Measurements from ENCODE around the gene CLCN4.

CLCN4 gene

GRCh38 chrX:10117301-10117700 lies 39.5 kb upstream of the CLCN4 start:
- no peak overlapping the region for H3K4me3 ChIP-seq (ENCODE audit: low read length, poor library complexity, severe bottlenecking)
- no peaks in the 10 kb centered on the region for H3K4me1 ChIP-seq (ENCODE audit: insufficient read depth, low read length, poor library complexity, severe bottlenecking)
- peaks cover 7% of the 10 kb centered on the region; the same call in 1 of the 2 replicates for H3K36me3 ChIP-seq (ENCODE audit: insufficient read depth, low read length)
- no peaks in the 10 kb centered on the region for H3K79me2 ChIP-seq (ENCODE audit: insufficient read depth, low read length)
- H4K20me1 ChIP-seq (ENCODE audit: insufficient read depth, low read length, poor library complexity, severe bottlenecking): no peaks in the 10 kb centered on the region
- no peak overlapping the region for H2AFZ ChIP-seq (ENCODE audit: low read length)
- H3K9me3 ChIP-seq (ENCODE audit: insufficient read depth, low read depth, low read length): no peaks in the 10 kb centered on the region
- H3K9me2 ChIP-seq (replicated peaks; ENCODE audit: low read depth, low read length): no peaks in the 10 kb centered on the region
- H3K4me2 ChIP-seq (ENCODE audit: low read depth, low read length, poor library complexity, severe bottlenecking): no peak overlapping the region
- H3K27me3 ChIP-seq (ENCODE audit: insufficient read depth, low read length, poor library complexity, severe bottlenecking): no peaks in the 10 kb centered on the region
- no peaks in the 10 kb centered on the region for H3F3A ChIP-seq (ENCODE audit: low read depth)
- H3K9ac ChIP-seq (ENCODE audit: low read depth, low read length, poor library complexity, severe bottlenecking): no peak overlapping the region
- TF ChIP-seq CTCF (conservative IDR thresholded peaks at IDR 0.05; ENCODE audit: low read length) (no peak), EZH2phosphoT487 (IDR thresholded peaks at IDR 0.05; ENCODE audit: borderline replicate concordance) (no peak)

- H3K9me2 ChIP-seq (replicated peaks; ENCODE audit: low read depth, low read length): no peaks in the 10 kb centered on the region
- H3K4me1 ChIP-seq (ENCODE audit: insufficient read depth, low read length, poor library complexity, severe bottlenecking): no peaks in the 10 kb centered on the region
- no peaks in the 10 kb centered on the region for H3F3A ChIP-seq (ENCODE audit: low read depth)
- H3K4me3 ChIP-seq (ENCODE audit: low read length, poor library complexity, severe bottlenecking): no peak overlapping the region
- peaks cover 7% of the 10 kb centered on the region; the same call in 1 of the 2 replicates for H3K36me3 ChIP-seq (ENCODE audit: insufficient read depth, low read length)
- H3K9me3 ChIP-seq (ENCODE audit: insufficient read depth, low read depth, low read length): no peaks in the 10 kb centered on the region
- no peak overlapping the region for H3K9ac ChIP-seq (ENCODE audit: low read depth, low read length, poor library complexity, severe bottlenecking)
- no peak overlapping the region for H2AFZ ChIP-seq (ENCODE audit: low read length)
- H3K4me2 ChIP-seq (ENCODE audit: low read depth, low read length, poor library complexity, severe bottlenecking): no peak overlapping the region
- no peak for TF ChIP-seq EZH2phosphoT487 (IDR thresholded peaks at IDR 0.05; ENCODE audit: borderline replicate concordance)
- no peak for TF ChIP-seq CTCF (conservative IDR thresholded peaks at IDR 0.05; ENCODE audit: low read length)
- H3K27me3 ChIP-seq (ENCODE audit: insufficient read depth, low read length, poor library complexity, severe bottlenecking): no peaks in the 10 kb centered on the region
- no peaks in the 10 kb centered on the region for H3K79me2 ChIP-seq (ENCODE audit: insufficient read depth, low read length)
- no peaks in the 10 kb centered on the region for H4K20me1 ChIP-seq (ENCODE audit: insufficient read depth, low read length, poor library complexity, severe bottlenecking)
These were observed 38.9 kb upstream of the CLCN4 start for GRCh38 chrX:10117864-10118377.

- TF ChIP-seq EZH2phosphoT487 (IDR thresholded peaks at IDR 0.05; ENCODE audit: borderline replicate concordance) (no peak), CTCF (conservative IDR thresholded peaks at IDR 0.05; ENCODE audit: low read length) (no peak)
- no peak overlapping the region for H3K4me3 ChIP-seq (ENCODE audit: low read length, poor library complexity, severe bottlenecking)
- H3K4me2 ChIP-seq (ENCODE audit: low read depth, low read length, poor library complexity, severe bottlenecking): no peak overlapping the region
- no peak overlapping the region for H3K9ac ChIP-seq (ENCODE audit: low read depth, low read length, poor library complexity, severe bottlenecking)
- peaks cover 7% of the 10 kb centered on the region; the same call in 1 of the 2 replicates for H3K36me3 ChIP-seq (ENCODE audit: insufficient read depth, low read length)
- H3K9me3 ChIP-seq (ENCODE audit: insufficient read depth, low read depth, low read length): no peaks in the 10 kb centered on the region
- no peaks in the 10 kb centered on the region for H4K20me1 ChIP-seq (ENCODE audit: insufficient read depth, low read length, poor library complexity, severe bottlenecking)
- no peaks in the 10 kb centered on the region for H3K27me3 ChIP-seq (ENCODE audit: insufficient read depth, low read length, poor library complexity, severe bottlenecking)
- no peaks in the 10 kb centered on the region for H3K4me1 ChIP-seq (ENCODE audit: insufficient read depth, low read length, poor library complexity, severe bottlenecking)
- no peaks in the 10 kb centered on the region for H3K79me2 ChIP-seq (ENCODE audit: insufficient read depth, low read length)
- H3F3A ChIP-seq (ENCODE audit: low read depth): no peaks in the 10 kb centered on the region
- no peak overlapping the region for H2AFZ ChIP-seq (ENCODE audit: low read length)
- no peaks in the 10 kb centered on the region for H3K9me2 ChIP-seq (replicated peaks; ENCODE audit: low read depth, low read length)
These were observed 38.2 kb upstream of the CLCN4 start for GRCh38 chrX:10118530-10118929.
